Nephron progenitor cell (in vitro differentiated cells): ENCODE measurements around the gene ANP32E.

Source experiments
- DNase-seq: peaks from one replicate; pipeline ENCODE4 v3.0.0; 2021
- H3K27ac Mint-ChIP-seq: 2 replicates; pipeline ENCODE4 v1.8.0; 2021; ENCODE audit warnings: mild to moderate bottlenecking, moderate library complexity, mixed read lengths
- H3K27me3 Mint-ChIP-seq: 2 replicates; pipeline ENCODE4 v1.8.0; 2021; ENCODE audit warnings: mild to moderate bottlenecking, low read depth, mixed read lengths; ENCODE audit not compliant: poor library complexity
- H3K36me3 Mint-ChIP-seq: 2 replicates; pipeline ENCODE4 v1.8.0; 2021; ENCODE audit warnings: low read depth, mixed read lengths
- H3K4me1 Mint-ChIP-seq: 2 replicates; pipeline ENCODE4 v1.8.0; 2021; ENCODE audit warnings: mixed read lengths
- H3K4me3 Mint-ChIP-seq: 2 replicates; pipeline ENCODE4 v1.8.0; 2021; ENCODE audit warnings: mild to moderate bottlenecking, moderate library complexity, mixed read lengths
- H3K9me3 Mint-ChIP-seq: 2 replicates; pipeline ENCODE4 v1.8.0; 2021; ENCODE audit warnings: mild to moderate bottlenecking, moderate library complexity, mixed read lengths
- TF ChIP-seq, protein P1 (sequence below): fragments of 200-600 bp; sonication (generic); IDR thresholded peaks from 2 replicates; pipeline ENCODE4 v1.5.0; 2021; ENCODE audit warnings: antibody characterized with exemption

The ANP32E gene

GRCh38 chr1:150268340-150268704, 32.4 kb upstream of the ANP32E start:
- Mint-ChIP-seq H3K4me3 (peak overlapping the region; percentile 97), H3K36me3 (peaks cover 23% of the 10 kb centered on the region), H3K27me3 (peaks cover 7% of the 10 kb centered on the region), H3K9me3 (no peaks in the 10 kb centered on the region), H3K27ac (peak overlapping the region; percentile 81), H3K4me1 (peaks cover 56% of the 10 kb centered on the region)
- TF ChIP-seq, protein P1, sequence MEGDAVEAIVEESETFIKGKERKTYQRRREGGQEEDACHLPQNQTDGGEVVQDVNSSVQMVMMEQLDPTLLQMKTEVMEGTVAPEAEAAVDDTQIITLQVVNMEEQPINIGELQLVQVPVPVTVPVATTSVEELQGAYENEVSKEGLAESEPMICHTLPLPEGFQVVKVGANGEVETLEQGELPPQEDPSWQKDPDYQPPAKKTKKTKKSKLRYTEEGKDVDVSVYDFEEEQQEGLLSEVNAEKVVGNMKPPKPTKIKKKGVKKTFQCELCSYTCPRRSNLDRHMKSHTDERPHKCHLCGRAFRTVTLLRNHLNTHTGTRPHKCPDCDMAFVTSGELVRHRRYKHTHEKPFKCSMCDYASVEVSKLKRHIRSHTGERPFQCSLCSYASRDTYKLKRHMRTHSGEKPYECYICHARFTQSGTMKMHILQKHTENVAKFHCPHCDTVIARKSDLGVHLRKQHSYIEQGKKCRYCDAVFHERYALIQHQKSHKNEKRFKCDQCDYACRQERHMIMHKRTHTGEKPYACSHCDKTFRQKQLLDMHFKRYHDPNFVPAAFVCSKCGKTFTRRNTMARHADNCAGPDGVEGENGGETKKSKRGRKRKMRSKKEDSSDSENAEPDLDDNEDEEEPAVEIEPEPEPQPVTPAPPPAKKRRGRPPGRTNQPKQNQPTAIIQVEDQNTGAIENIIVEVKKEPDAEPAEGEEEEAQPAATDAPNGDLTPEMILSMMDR: no peak
- no peak for DNase-seq

GRCh38 chr1:150267896-150268295, 32.0 kb upstream of the ANP32E start:
- H3K4me1 Mint-ChIP-seq: peaks cover 51% of the 10 kb centered on the region
- peaks cover 7% of the 10 kb centered on the region for H3K27me3 Mint-ChIP-seq
- no peaks in the 10 kb centered on the region for H3K9me3 Mint-ChIP-seq
- H3K4me3 Mint-ChIP-seq: peak overlapping the region; percentile 97
- TF ChIP-seq, protein P1: no peak
- peak overlapping the region; percentile 81 for H3K27ac Mint-ChIP-seq
- no peak for DNase-seq
- H3K36me3 Mint-ChIP-seq: peaks cover 27% of the 10 kb centered on the region

DNA sequence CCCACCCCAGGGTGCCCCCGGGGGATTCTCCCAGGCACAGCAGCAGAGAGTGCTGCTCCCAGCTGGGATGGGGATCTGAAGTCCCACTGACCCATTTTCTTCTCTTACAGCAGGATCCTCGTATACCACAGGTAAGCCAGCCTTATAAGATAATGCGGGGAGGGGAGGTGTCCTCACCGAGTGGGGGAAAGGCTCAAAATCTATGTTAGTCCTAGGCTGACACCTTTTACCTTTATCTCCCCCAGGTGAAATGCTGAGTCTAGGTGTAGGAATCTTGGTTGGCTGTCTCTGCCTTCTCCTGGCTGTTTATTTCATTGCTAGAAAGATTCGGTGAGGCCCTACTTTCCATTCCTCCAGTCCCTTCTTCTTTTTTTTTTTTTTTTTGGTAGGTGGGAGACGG, 27.6 kb upstream of the ANP32E start:
- Mint-ChIP-seq H3K27me3 (peaks cover 5% of the 10 kb centered on the region), H3K36me3 (peaks cover 35% of the 10 kb centered on the region), H3K9me3 (no peaks in the 10 kb centered on the region), H3K27ac (no peak overlapping the region), H3K4me3 (no peak overlapping the region), H3K4me1 (peaks cover 55% of the 10 kb centered on the region)
- no peak for DNase-seq
- TF ChIP-seq, protein P1: no peak

DNA sequence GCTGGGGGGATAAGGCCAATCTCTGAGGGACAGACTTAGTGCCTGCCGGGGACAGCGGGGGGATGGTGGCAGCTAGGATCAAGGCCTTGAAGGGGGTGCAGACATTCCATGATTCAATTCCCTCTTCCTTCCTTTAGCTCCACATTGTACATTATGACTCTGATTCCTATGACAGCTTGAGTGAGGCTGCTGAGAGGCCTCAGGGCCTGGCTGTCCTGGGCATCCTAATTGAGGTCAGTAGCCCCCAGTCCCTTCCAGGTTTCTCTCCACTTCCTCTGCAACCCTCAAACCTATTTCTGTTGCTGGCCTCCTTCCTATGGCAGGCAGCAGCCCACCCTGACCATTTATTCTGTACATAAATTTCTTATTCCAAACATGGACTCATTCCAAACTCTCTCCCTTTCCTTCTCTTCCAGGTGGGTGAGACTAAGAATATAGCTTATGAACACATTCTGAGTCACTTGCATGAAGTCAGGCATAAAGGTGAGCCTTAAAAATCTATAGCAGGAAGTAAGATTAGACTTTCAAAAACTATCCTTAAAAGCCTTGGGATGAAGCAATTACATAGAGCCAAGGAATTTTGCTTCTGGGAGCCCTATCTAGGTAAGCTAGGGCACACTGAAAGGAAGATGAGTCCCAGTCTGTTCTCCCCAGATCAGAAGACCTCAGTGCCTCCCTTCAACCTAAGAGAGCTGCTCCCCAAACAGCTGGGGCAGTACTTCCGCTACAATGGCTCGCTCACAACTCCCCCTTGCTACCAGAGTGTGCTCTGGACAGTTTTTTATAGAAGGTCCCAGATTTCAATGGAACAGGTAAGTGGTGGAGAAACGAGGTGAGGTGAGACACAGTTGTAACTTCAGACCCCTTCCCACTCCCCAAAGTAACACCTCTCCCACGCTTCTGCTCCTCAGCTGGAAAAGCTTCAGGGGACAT, 26.7 kb upstream of the ANP32E start:
- H3K27me3 Mint-ChIP-seq: peaks cover 5% of the 10 kb centered on the region
- H3K36me3 Mint-ChIP-seq: peaks cover 35% of the 10 kb centered on the region
- no peaks in the 10 kb centered on the region for H3K9me3 Mint-ChIP-seq
- peaks cover 53% of the 10 kb centered on the region for H3K4me1 Mint-ChIP-seq
- H3K4me3 Mint-ChIP-seq: no peak overlapping the region
- peak overlapping the region; percentile 79 for H3K27ac Mint-ChIP-seq
- TF ChIP-seq, protein P1: no peak
- no peak for DNase-seq

DNA sequence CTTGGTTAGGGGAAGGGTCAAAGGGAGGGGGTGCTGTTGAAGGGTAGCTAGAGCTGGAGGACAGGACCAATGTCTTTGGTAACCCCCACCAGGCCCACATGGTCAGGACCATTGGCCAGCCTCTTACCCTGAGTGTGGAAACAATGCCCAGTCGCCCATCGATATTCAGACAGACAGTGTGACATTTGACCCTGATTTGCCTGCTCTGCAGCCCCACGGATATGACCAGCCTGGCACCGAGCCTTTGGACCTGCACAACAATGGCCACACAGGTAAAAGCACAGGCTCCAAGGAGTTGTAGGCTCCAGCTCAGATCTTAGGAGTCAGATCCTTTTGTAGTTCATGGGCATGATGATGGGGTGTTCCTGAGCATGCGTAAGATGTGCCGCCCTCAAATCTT, 25.5 kb upstream of the ANP32E start:
- TF ChIP-seq, protein P1: no peak
- no peak overlapping the region for H3K27ac Mint-ChIP-seq

More for the DNA sequence above, 25.5 kb upstream of the ANP32E start:
- no peak overlapping the region for H3K4me3 Mint-ChIP-seq
- H3K9me3 Mint-ChIP-seq: no peaks in the 10 kb centered on the region
- no peaks in the 10 kb centered on the region for H3K27me3 Mint-ChIP-seq
- H3K36me3 Mint-ChIP-seq: peaks cover 31% of the 10 kb centered on the region
- no peak for DNase-seq
- peaks cover 55% of the 10 kb centered on the region for H3K4me1 Mint-ChIP-seq
